HFFc6 (cell line): ENCODE measurements around the gene SLC28A1. TPM values are rescaled to one million over a fixed set of nuclear protein-coding genes. Genes with fewer than 3 reads are reported as not detected.

ENCODE experiments used
- DNase-seq: peaks from one replicate; pipeline ENCODE4 v3.0.0-alpha.2; 2018
- H3K27ac Mint-ChIP-seq: 2 replicates; pipeline ENCODE4 v1.8.0; 2020; ENCODE audit warnings: mild to moderate bottlenecking, mixed read lengths
- H3K27me3 Mint-ChIP-seq: 2 replicates; pipeline ENCODE4 v1.8.0; 2021; ENCODE audit warnings: mild to moderate bottlenecking, moderate library complexity, mixed read lengths; ENCODE audit not compliant: insufficient read depth
- H3K36me3 Mint-ChIP-seq: 2 replicates; pipeline ENCODE4 v1.8.0; 2021; ENCODE audit warnings: low read depth, mixed read lengths
- H3K4me1 Mint-ChIP-seq: 2 replicates; pipeline ENCODE4 v1.8.0; 2020; ENCODE audit warnings: low read depth, mixed read lengths
- H3K4me3 Mint-ChIP-seq: 2 replicates; pipeline ENCODE4 v1.8.0; 2020; ENCODE audit warnings: mild to moderate bottlenecking, moderate library complexity, mixed read lengths
- H3K9me3 Mint-ChIP-seq: 2 replicates; pipeline ENCODE4 v1.8.0; 2020; ENCODE audit warnings: mild to moderate bottlenecking, mixed read lengths
- total RNA-seq, 6 experiments: library from RNA; stranded (reverse); fragmentation: NEBNext Ultra II Directional; extraction: Animal tissue kit (Norgen Biotek cat#: 25700); gene quantifications; 2 replicates in 1 of 6; 3 replicates in 5 of 6; pipeline ENCODE4 v1.2.3, GENCODE V29; 2021
- TF ChIP-seq, protein P1 (sequence below): fragments of 200-600 bp; sonication (generic); IDR thresholded peaks from 2 replicates; pipeline ENCODE4 v1.5.0; 2021; ENCODE audit warnings: antibody characterized with exemption, mild to moderate bottlenecking

SLC28A1 gene
- total RNA-seq, 6 experiments from 2014 or later: not detected

- Mint-ChIP-seq H3K4me1 (peaks cover 7% of the 10 kb centered on the region; the same call in 1 of the 2 replicates), H3K27ac (no peak overlapping the region), H3K27me3 (peaks cover 8% of the 10 kb centered on the region), H3K9me3 (no peaks in the 10 kb centered on the region), H3K36me3 (no peaks in the 10 kb centered on the region), H3K4me3 (no peak overlapping the region)
- DNase-seq: no peak
- TF ChIP-seq, protein P1, sequence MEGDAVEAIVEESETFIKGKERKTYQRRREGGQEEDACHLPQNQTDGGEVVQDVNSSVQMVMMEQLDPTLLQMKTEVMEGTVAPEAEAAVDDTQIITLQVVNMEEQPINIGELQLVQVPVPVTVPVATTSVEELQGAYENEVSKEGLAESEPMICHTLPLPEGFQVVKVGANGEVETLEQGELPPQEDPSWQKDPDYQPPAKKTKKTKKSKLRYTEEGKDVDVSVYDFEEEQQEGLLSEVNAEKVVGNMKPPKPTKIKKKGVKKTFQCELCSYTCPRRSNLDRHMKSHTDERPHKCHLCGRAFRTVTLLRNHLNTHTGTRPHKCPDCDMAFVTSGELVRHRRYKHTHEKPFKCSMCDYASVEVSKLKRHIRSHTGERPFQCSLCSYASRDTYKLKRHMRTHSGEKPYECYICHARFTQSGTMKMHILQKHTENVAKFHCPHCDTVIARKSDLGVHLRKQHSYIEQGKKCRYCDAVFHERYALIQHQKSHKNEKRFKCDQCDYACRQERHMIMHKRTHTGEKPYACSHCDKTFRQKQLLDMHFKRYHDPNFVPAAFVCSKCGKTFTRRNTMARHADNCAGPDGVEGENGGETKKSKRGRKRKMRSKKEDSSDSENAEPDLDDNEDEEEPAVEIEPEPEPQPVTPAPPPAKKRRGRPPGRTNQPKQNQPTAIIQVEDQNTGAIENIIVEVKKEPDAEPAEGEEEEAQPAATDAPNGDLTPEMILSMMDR: no peak
Measured at GRCh38 chr15:84898761-84899160, 14.3 kb downstream of the SLC28A1 start.

GRCh38 chr15:84899750-84900149 is 15.3 kb downstream of the SLC28A1 start:
- H3K27me3 Mint-ChIP-seq: peaks cover 8% of the 10 kb centered on the region
- no peaks in the 10 kb centered on the region for H3K36me3 Mint-ChIP-seq
- no peak overlapping the region for H3K4me3 Mint-ChIP-seq
- no peak overlapping the region for H3K27ac Mint-ChIP-seq
- H3K4me1 Mint-ChIP-seq: peaks cover 7% of the 10 kb centered on the region; the same call in 1 of the 2 replicates
- H3K9me3 Mint-ChIP-seq: no peaks in the 10 kb centered on the region
- DNase-seq: no peak
- TF ChIP-seq, protein P1: no peak

- H3K27ac Mint-ChIP-seq: no peak overlapping the region
- no peak for DNase-seq
- H3K4me3 Mint-ChIP-seq: no peak overlapping the region
- peaks cover 8% of the 10 kb centered on the region for H3K27me3 Mint-ChIP-seq
- peaks cover 7% of the 10 kb centered on the region; the same call in 1 of the 2 replicates for H3K4me1 Mint-ChIP-seq
- H3K9me3 Mint-ChIP-seq: no peaks in the 10 kb centered on the region
- no peaks in the 10 kb centered on the region for H3K36me3 Mint-ChIP-seq
- TF ChIP-seq, protein P1: no peak
Measured at GRCh38 chr15:84901540-84901939, 17.1 kb downstream of the SLC28A1 start.

GRCh38 chr15:84903751-84904150 is 19.3 kb downstream of the SLC28A1 start:
- no peaks in the 10 kb centered on the region for H3K36me3 Mint-ChIP-seq
- no peak overlapping the region for H3K4me3 Mint-ChIP-seq
- H3K27ac Mint-ChIP-seq: no peak overlapping the region
- peaks cover 4% of the 10 kb centered on the region; the same call in 1 of the 2 replicates for H3K4me1 Mint-ChIP-seq
- TF ChIP-seq, protein P1: no peak
- no peaks in the 10 kb centered on the region for H3K9me3 Mint-ChIP-seq
- DNase-seq: no peak
- peaks cover 4% of the 10 kb centered on the region for H3K27me3 Mint-ChIP-seq

- Mint-ChIP-seq H3K9me3 (no peaks in the 10 kb centered on the region), H3K27me3 (peaks cover 4% of the 10 kb centered on the region), H3K4me1 (no peaks in the 10 kb centered on the region), H3K27ac (no peak overlapping the region), H3K36me3 (no peaks in the 10 kb centered on the region), H3K4me3 (no peak overlapping the region)
- TF ChIP-seq, protein P1: no peak
- DNase-seq: no peak
Measured at GRCh38 chr15:84904419-84904818, 20.0 kb downstream of the SLC28A1 start.
